ENCODE results near the gene KCNAB2.
A peak's percentile ranks its signal among the peaks of the same experiment; 100 is the strongest.
"Not testable (repeated sequence)": the region's sequence is repeated elsewhere in the genome, so short reads cannot be mapped to it uniquely, and the experiment has no call there.

Gene KCNAB2

GRCh38 chr1:6011161-6011945 is 34.3 kb upstream of the KCNAB2 start:
- no peak for DNase-seq

- no peak for DNase-seq
Measured at GRCh38 chr1:6011946-6012258, 33.8 kb upstream of the KCNAB2 start.

- no peak for DNase-seq
Measured at GRCh38 chr1:6012529-6013318, 33.0 kb upstream of the KCNAB2 start.

GRCh38 chr1:6013491-6013890 is 32.2 kb upstream of the KCNAB2 start:
- no peak for DNase-seq

- no peak for DNase-seq
Measured at GRCh38 chr1:6014130-6014999, 31.3 kb upstream of the KCNAB2 start.

GRCh38 chr1:6016191-6016865 is 29.4 kb upstream of the KCNAB2 start:
- DNase-seq: no peak

GRCh38 chr1:6017654-6018053 is 28.0 kb upstream of the KCNAB2 start:
- DNase-seq: not testable (repeated sequence)

- no peak for DNase-seq
Measured at GRCh38 chr1:6019166-6019845, 26.4 kb upstream of the KCNAB2 start.

GRCh38 chr1:6022193-6022592 is 23.5 kb upstream of the KCNAB2 start:
- no peak for DNase-seq

GRCh38 chr1:6023346-6023745 is 22.3 kb upstream of the KCNAB2 start:
- no peak for DNase-seq

GRCh38 chr1:6024376-6024775 is 21.3 kb upstream of the KCNAB2 start:
- no peak for DNase-seq

- no peak for DNase-seq
Measured at GRCh38 chr1:6025269-6026094, 20.2 kb upstream of the KCNAB2 start.

GRCh38 chr1:6026095-6026809 is 19.4 kb upstream of the KCNAB2 start:
- DNase-seq: peak; percentile 95

- DNase-seq: peak; percentile 56
Measured at GRCh38 chr1:6027591-6027990, 18.1 kb upstream of the KCNAB2 start.

- DNase-seq: peak; percentile 63
Measured at GRCh38 chr1:6028042-6028850, 17.4 kb upstream of the KCNAB2 start.

GRCh38 chr1:6029351-6029750 is 16.3 kb upstream of the KCNAB2 start:
- DNase-seq: peak; percentile 21

- no peak for DNase-seq
Measured at GRCh38 chr1:6030132-6030531, 15.6 kb upstream of the KCNAB2 start.

GRCh38 chr1:6030547-6031261 is 15.0 kb upstream of the KCNAB2 start:
- DNase-seq: no peak

GRCh38 chr1:6033124-6033523 is 12.6 kb upstream of the KCNAB2 start:
- no peak for DNase-seq

All from NK-92 treated with Interleukin-12 subunit alpha and Interleukin-12 subunit beta, amount 100 ng/mL, for 24 hours (cell line).